GM19240 (cell line): ENCODE results near the gene SDC1.
"Not testable (repeated sequence)": the region's sequence is repeated elsewhere in the genome, so short reads cannot be mapped to it uniquely, and the experiment has no call there.

Experiments used
- DNase-seq: peaks from one replicate; pipeline ENCODE4 v3.0.0; 2011; ENCODE audit warnings: low spot score; ENCODE audit not compliant: insufficient read length

SDC1 gene, protein sequence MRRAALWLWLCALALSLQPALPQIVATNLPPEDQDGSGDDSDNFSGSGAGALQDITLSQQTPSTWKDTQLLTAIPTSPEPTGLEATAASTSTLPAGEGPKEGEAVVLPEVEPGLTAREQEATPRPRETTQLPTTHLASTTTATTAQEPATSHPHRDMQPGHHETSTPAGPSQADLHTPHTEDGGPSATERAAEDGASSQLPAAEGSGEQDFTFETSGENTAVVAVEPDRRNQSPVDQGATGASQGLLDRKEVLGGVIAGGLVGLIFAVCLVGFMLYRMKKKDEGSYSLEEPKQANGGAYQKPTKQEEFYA

DNA sequence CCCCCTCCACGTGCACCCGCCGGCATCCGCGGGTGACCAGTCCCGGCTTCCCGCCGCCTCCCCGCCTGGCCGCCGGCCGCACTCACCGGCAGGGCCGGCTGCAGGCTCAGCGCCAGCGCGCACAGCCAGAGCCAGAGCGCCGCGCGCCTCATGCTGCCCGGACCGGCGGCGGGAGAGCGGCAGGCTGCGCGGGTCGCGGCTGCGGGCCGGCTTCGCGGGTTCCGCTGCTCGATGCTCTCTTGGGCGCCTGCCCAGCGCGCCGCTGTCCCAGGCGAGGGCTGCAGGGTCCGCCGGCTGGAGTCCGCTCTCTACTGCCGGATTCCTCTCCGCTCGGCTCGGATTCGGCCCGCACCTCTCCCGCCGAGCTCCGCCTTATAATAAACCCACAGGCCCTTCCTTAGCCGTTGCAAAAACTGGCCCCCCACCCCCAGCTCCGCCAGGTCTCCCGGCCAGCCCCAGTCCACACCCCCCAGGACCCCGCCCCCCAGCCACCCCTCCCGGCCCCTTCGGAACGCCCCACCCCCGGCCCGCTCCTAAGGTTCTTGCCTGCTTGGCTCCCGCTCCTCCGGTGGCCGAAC is at the start of gene SDC1:
SDC1 (minus strand) TSS at position 415 of the 578 bp plus-strand sequence; CDS start at position 152, 263 bp downstream.
- no peak for DNase-seq

DNA sequence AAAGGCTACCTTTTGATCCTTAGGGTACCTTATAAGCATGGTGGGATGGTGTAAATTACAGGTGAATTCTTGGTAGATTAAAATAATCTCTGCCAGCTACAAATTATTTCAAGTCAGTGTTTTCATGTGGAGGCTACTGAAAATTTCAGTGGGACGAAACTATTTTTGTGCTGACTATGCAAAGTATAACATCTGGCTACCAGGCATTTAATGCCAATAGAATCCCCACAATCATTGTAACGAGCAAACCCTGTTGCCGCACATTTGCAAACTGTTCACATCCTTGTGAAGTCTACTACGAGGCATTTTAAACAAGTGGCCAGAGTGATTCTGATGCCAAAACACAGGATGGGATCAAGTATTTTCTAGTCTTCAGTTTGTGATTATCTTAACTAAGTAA is 48.1 kb upstream of the SDC1 start:
- DNase-seq: no peak

DNA sequence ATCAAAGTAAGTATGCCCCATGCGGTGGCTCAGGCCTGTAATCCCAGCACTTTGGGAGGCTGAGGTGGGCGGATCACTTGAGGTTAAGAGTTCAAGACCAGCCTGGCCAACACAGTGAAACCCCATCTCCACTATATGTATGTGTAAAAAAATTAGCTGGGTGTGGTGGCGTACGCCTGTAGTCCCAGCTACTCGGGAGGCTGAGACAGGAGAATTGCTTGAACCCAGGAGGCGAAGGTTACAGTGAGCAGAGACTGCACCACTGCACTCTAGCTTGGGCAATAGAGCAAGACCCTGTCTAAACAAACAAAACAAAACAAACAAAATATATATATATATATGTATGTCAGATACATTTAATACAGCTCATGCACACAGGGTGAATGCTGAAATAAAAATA is 43.4 kb upstream of the SDC1 start:
- not testable (repeated sequence) for DNase-seq

DNA sequence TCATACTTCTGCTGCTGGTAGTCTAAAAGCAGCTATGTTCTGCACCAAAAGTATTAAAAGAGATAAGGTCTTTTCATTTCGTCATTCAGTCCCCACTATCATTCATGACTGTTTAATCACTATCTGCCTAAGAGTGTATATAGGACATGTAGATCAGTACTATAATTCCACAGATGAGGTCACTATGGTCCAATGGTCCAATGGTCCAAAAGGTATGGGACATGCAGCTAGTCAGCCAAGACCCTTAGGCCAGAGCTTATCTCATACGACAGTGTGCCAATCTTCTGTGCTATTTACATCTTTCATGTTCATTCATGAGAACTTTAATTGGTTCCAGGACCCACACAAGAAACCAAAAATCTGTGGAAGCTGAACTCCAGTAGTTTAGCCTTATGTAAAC is 42.6 kb upstream of the SDC1 start:
- no peak for DNase-seq

DNA sequence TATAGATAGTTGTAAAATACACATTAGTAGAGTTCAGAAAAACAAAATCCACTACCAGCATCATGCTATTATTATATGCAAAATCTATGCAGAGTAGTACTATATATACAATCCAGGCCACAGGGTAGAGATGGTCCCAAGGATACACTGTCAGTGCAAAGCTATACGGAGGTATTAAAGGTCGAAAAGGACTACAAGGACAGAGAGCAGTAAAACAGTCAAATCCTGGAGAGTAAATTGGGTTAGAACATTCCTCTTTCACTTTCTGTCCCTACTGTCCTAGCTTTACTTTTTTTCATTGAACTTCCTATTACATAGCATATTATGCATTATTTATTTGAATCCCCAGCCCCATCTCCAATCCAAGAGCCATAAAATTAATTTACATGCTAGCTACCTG is 39.7 kb upstream of the SDC1 start:
- DNase-seq: no peak

DNA sequence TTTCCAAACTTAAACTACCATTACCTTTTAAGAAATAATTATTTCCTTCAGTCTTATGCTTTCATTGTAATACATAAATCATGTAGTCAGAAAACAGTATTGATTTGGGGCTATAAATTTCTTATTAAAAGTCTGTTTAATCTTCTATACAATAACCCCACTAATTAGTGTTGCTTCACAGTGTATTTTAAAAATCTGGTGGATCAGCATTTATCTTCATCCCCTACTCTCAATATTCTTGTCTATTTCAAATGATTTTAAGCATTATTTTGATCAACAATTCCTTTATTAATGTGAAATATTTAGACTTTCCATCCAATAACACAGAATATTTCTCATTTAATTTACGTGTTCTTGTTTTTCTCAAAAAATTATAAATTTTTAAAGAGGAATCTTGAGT is 32.5 kb upstream of the SDC1 start:
- no peak for DNase-seq

DNA sequence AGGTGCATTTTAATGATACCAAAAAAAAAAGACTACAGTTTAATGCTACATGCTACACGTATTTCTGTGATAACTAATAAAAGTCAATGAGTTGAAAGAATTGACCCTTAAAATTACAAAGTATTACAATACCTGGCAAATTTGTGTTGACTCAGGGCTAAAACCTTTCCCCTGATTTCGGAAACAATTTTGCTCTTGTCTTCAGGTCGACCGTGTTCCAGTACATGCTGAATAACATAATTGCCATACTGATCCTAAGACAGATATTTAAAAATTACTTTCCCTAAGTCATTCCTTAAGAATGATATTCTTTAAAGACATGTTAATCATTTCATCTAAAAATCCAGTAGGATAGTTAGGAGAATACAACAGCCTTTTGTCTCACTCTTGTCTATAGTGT is 29.8 kb upstream of the SDC1 start:
- DNase-seq: no peak

DNA sequence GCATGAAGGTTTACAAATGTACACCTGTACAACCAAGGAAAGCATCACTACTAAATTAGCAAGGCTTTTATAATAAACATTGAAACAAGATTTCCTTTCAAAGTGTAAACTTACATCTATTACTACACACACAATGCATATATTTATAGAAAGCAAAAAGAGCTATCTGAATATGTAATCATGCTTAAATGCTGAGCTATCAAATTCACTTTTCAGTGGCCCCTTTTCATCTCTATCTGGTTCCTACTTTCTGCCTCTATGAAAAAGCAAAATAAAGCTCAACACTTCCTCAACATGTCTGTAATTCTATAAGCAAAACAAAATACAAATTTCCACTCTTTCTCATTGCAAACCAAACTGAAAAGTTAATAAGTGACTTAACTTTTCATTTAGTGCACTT is 25.5 kb upstream of the SDC1 start:
- DNase-seq: no peak

DNA sequence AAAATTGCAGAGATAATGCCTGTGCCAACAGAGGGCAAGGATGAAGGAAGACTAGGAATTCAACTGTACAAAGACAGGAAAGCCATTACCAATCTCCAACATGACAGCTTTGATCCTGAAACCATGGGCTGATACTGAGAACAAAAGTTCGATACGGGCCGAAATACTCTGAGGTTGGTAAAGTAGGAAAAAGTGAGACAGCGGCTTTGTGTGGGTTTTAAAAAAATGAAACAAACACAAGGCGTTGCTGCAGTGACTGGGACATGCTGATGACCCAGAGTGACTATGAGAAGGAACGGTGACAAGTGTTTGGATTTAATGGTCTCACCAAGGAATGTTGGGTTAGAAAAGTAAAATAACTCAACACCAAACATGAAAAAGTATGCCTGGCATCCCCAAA is 24.2 kb upstream of the SDC1 start:
- DNase-seq: no peak

DNA sequence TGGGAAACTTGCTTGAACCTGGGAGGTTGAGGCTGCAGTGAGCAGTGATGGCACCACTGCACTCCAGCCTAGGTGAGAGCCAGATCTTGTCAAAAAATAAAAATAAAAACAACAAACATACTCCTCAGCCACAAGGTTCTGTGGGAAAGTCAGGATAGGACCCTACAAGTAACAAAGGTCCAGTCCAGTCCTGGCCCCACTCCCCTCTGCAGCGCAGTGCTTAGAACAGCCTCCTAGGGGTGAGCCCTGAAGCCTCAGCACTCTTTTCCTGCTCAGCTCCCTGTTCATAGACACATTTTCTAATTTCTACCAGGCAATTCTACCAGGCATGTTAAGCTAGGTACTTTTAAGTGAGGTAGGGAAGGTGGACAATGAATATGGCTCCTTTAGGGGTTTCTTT is 22.2 kb upstream of the SDC1 start:
- DNase-seq: no peak

DNA sequence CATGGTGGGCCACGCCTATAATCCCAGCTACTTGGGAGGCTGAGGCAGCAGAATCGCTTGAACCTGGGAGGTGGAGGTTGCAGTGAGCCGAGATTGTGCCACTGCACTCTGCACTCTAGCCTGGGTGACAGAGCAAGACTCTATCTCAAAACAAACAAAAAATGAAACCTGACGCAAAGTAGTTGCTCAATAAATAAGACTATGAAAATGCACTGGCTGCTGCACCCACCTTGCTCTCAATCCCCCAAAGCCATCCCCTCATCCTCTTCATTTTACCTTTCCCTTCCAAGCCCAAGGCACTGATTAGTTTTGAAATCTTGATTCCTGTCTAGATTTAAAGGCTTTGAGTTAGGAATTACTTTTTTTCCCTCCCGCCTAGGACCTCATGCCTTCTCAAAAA is 18.7 kb upstream of the SDC1 start:
- DNase-seq: not testable (repeated sequence)

DNA sequence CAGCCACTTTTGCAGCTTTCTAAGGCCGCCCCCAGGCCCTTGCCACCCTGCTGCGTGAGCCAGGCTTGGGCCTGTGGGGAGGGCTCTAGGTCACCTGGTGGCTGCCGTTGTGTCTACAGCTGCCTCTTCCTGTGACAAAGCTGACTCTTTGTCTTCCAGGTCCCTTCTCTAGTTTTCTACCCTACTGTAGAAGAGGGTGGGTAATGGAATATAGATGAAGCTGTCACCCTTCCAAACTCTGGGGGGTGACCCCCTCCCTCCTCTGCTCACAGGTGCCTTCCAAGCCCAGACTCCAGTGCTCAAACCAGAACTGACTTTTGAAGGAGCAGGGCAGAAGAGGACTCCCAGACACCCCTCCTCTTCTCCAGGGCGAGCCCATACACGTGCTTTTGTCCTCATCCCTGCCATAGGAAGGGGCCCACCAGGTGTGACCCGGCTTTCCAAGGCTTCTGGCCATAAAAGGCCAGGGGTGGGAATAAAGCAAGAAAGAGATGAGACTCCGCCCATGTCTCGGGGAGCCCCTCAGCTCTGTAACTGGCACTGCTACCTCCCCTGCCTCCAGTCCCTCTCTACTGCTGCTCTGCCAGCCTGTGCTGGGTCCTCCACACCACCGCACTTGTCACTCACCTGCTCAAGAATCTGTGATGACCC is 17.9 kb upstream of the SDC1 start:
- DNase-seq: no peak

DNA sequence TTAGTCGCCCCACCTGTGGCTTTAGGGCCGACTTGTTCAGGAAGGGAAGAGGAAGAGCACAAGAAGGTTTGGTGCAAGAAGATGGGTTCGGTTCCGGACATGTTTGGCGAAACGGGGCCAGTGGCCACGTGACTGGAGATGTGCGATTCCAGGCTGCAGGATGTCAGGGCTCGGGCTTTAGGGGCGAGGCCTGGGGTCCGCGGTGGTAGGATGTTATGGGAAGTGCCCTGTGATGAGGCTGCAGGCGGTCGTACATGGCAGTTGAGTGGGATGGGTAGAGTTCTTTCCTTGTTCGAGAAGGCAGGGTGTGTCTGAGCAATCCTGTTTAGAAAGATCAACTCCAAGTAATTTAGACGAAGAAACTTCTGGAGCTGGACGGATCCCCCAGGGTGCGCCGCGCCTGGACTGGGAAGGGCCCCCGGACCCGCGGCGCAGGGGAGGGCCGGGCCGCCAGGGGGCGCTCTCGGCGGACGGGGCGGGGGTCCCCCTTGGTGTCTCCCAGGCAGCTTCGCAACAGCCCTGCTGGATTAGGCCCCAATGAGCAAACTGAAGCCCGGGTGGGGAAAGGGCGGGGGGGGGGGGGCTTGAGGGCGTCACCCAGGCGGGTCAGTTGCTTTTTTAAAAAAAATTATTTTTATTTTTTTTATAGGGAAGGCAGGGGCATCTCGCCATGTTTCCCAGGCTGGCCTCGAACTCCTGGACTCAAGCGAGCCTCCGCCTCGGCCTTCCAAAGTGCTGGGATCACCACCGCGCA is 17.2 kb upstream of the SDC1 start:
- DNase-seq: no peak

DNA sequence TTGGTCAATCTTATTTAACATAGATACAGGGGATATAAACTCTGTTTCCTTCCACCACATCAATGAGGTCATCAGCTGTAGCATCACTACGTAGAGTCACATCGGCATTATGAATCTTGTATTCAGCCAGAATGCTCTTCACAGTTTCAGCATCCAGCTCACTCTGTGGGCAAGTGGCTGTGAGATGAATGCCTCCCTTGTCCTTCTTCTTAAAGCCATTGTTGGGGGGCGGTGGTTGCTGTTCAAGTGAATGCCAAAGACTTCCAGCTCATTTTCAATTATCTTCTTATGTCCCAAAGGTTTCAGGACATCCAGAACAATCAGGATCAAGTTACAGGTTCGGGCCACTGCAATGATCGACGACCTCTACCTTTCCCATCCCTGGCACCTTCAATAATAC is 15.4 kb upstream of the SDC1 start:
- not testable (repeated sequence) for DNase-seq

DNA sequence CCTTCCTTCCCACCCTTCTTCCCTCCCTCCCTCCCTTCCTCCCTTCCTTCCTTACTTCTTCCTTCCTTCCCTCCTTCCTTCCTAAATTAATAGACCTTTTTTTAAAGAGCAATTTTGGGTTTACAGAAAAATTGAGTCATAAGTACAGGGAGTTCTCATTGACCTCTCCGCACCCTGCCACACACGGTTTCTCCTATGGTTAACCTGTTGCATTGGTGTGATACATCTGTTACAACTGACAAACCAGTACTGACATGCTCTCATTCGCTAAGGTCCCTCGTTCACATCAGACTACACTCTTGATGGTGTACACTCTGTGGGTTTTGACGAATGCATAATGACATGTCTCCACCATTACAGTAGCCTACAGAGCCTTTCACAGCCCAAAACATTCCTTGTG is 11.6 kb upstream of the SDC1 start:
- no peak for DNase-seq

DNA sequence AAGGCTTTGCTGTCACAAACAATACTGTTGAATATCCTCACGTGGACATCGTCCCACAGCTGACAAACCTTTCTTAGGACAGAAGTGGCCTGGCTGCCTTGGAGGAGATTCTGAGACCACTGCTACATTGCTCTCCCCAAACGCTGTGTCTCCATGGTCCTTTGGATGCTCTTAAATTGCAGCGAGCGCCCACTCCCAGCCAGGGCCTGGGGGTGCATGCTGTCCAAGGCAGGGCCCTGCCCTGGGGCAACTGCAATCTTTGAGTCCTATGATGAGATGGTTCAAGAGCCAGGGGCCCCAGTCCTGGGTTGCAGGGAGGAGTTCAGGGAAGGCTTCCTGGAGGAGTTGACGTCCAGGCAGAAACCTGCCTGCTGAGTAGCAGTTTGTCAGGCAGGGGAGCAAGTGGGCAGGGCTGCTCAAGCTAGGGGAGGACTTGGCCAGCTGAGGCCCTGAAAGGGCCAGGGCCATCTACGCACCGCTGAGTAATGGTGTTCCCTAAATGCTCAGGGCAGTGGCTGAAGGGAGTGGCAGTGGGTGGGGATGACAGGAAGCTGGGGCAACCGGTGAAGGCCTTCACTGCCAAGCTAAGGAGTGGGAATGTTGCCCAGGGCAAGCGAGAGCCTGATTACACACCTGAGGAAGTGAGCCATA is 10.8 kb upstream of the SDC1 start:
- DNase-seq: no peak

DNA sequence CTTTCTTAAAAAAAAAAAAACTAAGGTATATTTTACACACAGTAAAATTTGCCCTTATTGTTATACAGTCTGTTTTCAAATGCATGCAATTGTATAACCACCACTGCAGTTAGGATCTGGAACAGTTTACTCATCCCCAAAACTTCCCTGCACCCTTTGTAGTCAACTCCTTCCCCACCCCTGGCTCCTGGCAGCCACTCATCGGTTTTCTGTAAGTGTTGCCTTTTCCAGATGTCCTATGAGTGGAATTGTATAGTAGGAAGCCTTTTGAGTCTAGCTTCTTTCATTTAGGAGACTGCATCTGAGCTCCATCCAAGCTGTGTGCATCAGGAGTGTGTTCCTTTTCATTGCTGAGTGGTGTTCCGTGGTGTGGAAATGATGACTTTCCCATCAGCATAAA is 9.7 kb upstream of the SDC1 start:
- DNase-seq: not testable (repeated sequence)

DNA sequence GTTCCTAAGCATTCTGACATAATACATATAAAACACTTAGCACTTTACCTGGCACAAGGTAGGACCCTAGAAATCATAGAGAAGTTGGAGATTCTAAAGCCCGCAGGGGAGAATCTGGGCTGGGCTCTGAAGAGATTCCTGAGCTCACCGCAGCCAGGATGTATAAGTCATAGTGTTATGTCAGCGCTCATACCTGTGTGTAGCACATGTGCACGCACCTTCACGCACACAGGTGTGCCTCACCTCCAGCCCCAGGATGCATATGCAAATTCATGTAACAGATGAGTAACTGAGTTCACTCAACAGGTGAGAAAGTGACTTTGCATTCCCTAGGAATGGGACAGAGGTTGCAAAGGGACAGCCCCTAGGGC is 7.9 kb upstream of the SDC1 start:
- DNase-seq: no peak

DNA sequence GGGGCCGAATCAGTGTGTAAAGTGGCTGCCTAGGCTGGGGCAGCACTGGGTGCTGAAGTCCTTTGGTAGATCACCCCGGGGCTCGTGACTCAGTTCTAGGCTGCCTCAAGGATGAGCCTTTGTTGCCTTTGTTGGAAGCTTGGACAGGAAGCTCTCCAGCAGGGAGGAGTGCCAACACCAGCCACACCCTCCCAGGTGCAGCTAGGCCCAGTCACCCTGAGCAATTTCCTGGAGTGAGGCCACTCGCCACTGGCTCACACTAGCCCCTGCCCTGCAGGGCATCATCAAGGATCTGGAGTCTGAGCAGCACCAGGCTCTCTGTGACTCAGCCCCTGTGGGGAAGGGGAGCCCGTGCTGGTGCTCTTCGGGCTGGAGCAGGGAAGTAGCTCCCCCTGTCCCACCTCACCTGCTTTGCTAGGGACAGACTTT is 6.7 kb upstream of the SDC1 start:
- DNase-seq: no peak

DNA sequence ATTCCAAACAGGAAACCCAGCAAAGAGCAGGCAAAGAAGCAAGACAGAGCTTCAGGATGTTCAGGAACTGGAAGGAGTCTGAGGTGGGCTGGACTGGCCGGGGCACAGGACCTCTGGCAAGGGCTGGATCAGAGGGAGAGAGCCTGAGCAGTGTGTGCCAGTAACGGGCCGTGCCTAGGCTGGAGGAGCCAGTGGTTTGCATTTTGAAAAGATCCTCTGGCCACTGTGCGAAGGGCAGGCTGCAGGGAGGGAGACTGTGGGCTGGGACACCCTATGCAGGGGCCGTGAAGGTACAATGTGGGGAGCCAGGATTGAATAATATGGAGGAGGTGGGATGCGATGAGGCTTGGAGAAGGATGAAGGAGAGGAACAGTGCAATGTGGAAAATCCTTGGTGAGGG is 6.2 kb upstream of the SDC1 start:
- no peak for DNase-seq

DNA sequence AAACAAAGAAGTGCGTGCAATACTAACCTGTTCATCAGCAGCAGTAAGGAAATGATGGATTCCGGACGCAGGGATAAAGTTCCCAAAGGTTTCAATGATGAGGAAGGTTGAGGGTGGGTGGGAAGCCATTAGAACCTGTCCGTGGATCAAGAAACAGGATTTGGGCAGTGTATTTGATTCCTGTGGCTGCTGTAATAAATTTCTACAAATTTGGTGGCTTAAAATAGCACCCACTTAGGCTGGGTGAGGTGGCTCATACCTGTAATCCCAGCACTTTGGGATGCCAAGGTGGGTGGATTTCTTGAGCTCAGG is 5.1 kb upstream of the SDC1 start:
- no peak for DNase-seq
